A673 (cell line): ENCODE measurements around the gene KCNJ10. TPM values are rescaled to one million over a fixed set of nuclear protein-coding genes. Genes with fewer than 3 reads are reported as not detected.

Source experiments
- BruUV-seq: library from RNA; stranded (reverse); fragments of 400-500 nt; replicated peaks from 2 replicates; lab custom pipeline; 2021; lab: Mats Ljungman, UMichigan
- CTCF ChIA-PET: fragments of 300-600 bp; sonication (Branson Sonifier 250); formaldehyde crosslinking; loops from one replicate; lab custom pipeline; 2022; ENCODE audit warnings: antibody characterized with exemption; lab: Charles Lee
- POLR2A ChIA-PET: fragments of 300-600 bp; sonication (Branson Sonifier 250); formaldehyde crosslinking; loops from one replicate; lab custom pipeline; 2022; ENCODE audit warnings: antibody characterized with exemption; ENCODE audit not compliant: low non-redundant PET; lab: Charles Lee
- DNase-seq: peaks from one replicate; pipeline ENCODE4 v3.0.0-alpha.2; 2015; ENCODE audit warnings: low spot score
- H3K27ac ChIP-seq: fragments of 200-600 bp; sonication (generic); 2 replicates; pipeline ENCODE4 v1.5.1; 2016; ENCODE audit warnings: mixed run types, low read depth, mild to moderate bottlenecking, mixed read lengths, antibody characterized with exemption, low read length; ENCODE audit not compliant: poor library complexity, severe bottlenecking
- H3K27me3 ChIP-seq: fragments of 200-600 bp; sonication (generic); replicated peaks from 2 replicates; pipeline ENCODE4 v1.6.1; 2017; ENCODE audit warnings: mixed run types, low read depth, mild to moderate bottlenecking, mixed read lengths, antibody characterized with exemption, low read length; ENCODE audit not compliant: insufficient read depth, poor library complexity
- H3K36me3 ChIP-seq: fragments of 200-600 bp; sonication (generic); 2 replicates; pipeline ENCODE4 v1.6.1; 2016; ENCODE audit warnings: mixed run types, mild to moderate bottlenecking, mixed read lengths, antibody characterized with exemption, low read length; ENCODE audit not compliant: insufficient read depth, poor library complexity, severe bottlenecking
- H3K4me1 ChIP-seq: fragments of 200-600 bp; sonication (generic); 2 replicates; pipeline ENCODE4 v1.6.1; 2017; ENCODE audit warnings: mixed run types, mild to moderate bottlenecking, mixed read lengths, antibody characterized with exemption, low read length; ENCODE audit not compliant: insufficient read depth, poor library complexity, severe bottlenecking
- H3K4me3 ChIP-seq: fragments of 200-600 bp; sonication (generic); 2 replicates; pipeline ENCODE4 v1.5.1; 2016; ENCODE audit warnings: low read depth, mixed run types, mild to moderate bottlenecking, mixed read lengths, low read length; ENCODE audit not compliant: poor library complexity, severe bottlenecking
- H3K9me3 ChIP-seq: fragments of 200-600 bp; sonication (generic); 2 replicates; pipeline ENCODE4 v1.6.1; 2016; ENCODE audit warnings: mixed run types, low read depth, mild to moderate bottlenecking, mixed read lengths, antibody characterized with exemption, low read length; ENCODE audit not compliant: poor library complexity, severe bottlenecking
- EZH2 ChIP-seq: fragments of 200-600 bp; sonication (generic); IDR thresholded peaks from 2 replicates; pipeline ENCODE4 v1.6.1; 2017; ENCODE audit warnings: borderline replicate concordance, low read depth, mild to moderate bottlenecking, mixed read lengths, antibody characterized with exemption, low read length; ENCODE audit not compliant: poor library complexity, severe bottlenecking
- intact Hi-C: fragments of 100-400 bp; cut with micrococcal nuclease; formaldehyde crosslinking; loops from one replicate; pipeline ENCODE4 v1.10.0; 2022; ENCODE audit not compliant: unreplicated experiment
- total RNA-seq: library from RNA; stranded (reverse); gene quantifications from 2 replicates; pipeline ENCODE4 v1.2.3, GENCODE V29; 2021
- TF ChIP-seq, protein P1 (sequence below): fragments of 300-800, 200-600 bp; sonication (generic); conservative IDR thresholded peaks from 2 replicates; pipeline ENCODE4 v1.5.1; 2017; ENCODE audit warnings: low read depth, mild to moderate bottlenecking, antibody characterized with exemption, low read length, moderate library complexity, mixed read lengths

KCNJ10 gene
- total RNA-seq, 1 experiment from 2014 or later = not detected

DNA sequence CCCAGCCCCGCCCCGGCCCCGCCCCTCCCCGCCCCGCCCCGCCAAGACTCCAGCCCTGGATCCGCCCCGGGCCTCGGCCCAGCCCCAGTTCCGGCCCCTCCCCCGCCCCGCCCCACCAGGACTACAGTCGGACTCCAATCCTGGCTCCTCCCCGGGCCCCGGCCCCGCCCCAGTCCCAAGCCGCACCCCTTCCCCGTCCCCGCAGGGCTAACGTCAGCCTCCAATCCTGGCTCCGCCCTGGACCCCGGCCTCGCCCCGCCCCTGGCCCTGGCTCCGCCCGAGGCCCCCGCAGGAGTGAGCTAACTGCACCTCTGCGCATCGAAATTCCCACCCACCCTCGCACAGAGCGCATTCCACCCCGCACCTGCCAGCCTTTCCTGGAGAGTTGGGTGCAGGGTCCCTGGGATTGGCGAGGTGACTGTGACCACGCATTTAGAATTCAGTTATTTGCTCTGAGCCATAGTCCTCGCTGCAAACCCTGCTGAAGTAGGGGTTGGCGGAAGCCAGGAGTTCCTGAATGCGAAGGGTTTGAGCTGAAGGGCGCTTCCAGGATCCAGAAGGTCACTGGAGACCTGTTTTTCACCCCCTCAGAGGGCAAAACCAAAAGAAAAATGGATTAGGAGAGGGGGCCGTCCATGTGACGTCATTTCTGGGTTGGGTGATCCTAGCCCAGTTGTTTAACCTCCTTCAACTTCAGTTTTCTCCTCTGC is 29.0 kb upstream of the KCNJ10 start:
- TF ChIP-seq EZH2 = no peak
- TF ChIP-seq, protein P1, sequence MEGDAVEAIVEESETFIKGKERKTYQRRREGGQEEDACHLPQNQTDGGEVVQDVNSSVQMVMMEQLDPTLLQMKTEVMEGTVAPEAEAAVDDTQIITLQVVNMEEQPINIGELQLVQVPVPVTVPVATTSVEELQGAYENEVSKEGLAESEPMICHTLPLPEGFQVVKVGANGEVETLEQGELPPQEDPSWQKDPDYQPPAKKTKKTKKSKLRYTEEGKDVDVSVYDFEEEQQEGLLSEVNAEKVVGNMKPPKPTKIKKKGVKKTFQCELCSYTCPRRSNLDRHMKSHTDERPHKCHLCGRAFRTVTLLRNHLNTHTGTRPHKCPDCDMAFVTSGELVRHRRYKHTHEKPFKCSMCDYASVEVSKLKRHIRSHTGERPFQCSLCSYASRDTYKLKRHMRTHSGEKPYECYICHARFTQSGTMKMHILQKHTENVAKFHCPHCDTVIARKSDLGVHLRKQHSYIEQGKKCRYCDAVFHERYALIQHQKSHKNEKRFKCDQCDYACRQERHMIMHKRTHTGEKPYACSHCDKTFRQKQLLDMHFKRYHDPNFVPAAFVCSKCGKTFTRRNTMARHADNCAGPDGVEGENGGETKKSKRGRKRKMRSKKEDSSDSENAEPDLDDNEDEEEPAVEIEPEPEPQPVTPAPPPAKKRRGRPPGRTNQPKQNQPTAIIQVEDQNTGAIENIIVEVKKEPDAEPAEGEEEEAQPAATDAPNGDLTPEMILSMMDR = no peak
- H3K9me3 ChIP-seq = no peaks in the 10 kb centered on the region
- H3K36me3 ChIP-seq = no peaks in the 10 kb centered on the region
- no TSS peak for BruUV-seq
- POLR2A ChIA-PET = no interaction called here
- H3K4me3 ChIP-seq = peak overlapping the region; percentile 51
- peak; percentile 95 for DNase-seq
- H3K4me1 ChIP-seq = peaks cover 17% of the 10 kb centered on the region
- CTCF ChIA-PET = interaction anchor here (1.0 to 1.7 kb wide), 3 partner anchors 10 to 153 kb away, joined by 3 to 7 read pairs (median 3); no protein-coding TSS in a partner anchor
- no peaks in the 10 kb centered on the region for H3K27me3 ChIP-seq
- H3K27ac ChIP-seq = peak overlapping the region; percentile 79
- intact Hi-C loops = no loop called here

DNA sequence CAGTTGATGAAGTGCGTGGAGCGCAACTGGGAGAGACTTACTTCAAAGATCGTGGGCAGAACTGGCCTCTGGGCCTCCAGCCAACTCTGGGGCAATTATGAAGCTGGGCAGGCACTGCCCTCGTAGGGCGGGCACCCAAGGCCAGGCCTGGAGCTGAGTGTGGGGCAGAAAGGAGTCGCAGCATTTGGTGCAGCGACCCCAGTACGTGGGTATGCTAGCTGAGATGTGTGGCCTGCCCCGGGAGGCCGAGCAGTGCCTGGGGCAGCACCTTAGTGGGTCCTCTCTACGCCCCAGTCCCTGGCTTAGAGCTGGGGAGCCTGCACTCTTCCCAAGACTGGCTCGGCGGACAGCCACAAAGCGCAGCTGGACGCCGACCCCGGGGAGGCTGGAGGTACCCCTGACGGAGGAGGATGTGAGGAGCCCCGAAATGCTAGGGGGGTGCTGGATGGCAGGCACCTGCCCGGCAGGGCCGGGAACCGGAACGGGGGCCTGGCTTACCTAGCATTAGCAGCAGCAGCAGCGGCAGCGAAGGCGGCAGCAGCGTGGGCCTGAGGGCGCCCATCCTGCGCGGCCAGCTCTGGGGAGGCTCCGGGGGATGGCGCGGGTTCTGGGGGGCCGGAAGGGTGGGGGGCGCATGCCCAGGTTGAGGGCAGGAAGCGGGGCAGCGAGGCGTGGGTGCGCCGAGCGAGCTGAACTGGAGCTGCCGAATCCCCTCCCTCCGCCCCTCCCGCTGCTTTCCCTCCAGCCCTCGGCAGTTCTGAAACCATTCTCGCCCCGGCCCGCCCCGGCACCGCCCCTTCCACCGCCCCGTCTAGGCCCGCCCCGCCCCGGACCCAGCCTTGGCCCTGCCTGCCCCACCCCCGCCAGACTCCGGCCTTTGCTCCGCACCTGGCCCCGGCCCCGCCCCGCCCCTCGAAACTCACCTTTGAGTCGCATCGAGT is 28.2 kb upstream of the KCNJ10 start, which contains the start of gene IGSF8:
Gene IGSF8 (minus strand): TSS at position 709 of the 941 bp plus-strand sequence. CDS start 147 bp downstream, at position 562.
- POLR2A ChIA-PET = no interaction called here
- peak within 1 kb of the TSS; percentile 79 for H3K27ac ChIP-seq

More for the DNA sequence above, 28.2 kb upstream of the KCNJ10 start, which contains the start of gene IGSF8:
- DNase-seq = peak; percentile 85
- peak within 1 kb of the TSS; percentile 56 for H3K4me3 ChIP-seq
- no peaks in the 10 kb centered on the region for H3K27me3 ChIP-seq
- TF ChIP-seq EZH2 = no peak
- TF ChIP-seq, protein P1 = no peak
- BruUV-seq = no TSS peak
- no peaks in the 10 kb centered on the region for H3K36me3 ChIP-seq
- CTCF ChIA-PET = interaction anchor here (1.0 to 1.7 kb wide), 3 partner anchors 11 to 154 kb away, joined by 3 to 7 read pairs (median 3); no protein-coding TSS in a partner anchor
- H3K4me1 ChIP-seq = peaks cover 17% of the 10 kb centered on the region
- intact Hi-C loops = no loop called here
- H3K9me3 ChIP-seq = no peaks in the 10 kb centered on the region
